Measurements from ENCODE around the gene GDNF.

The GDNF gene

DNA sequence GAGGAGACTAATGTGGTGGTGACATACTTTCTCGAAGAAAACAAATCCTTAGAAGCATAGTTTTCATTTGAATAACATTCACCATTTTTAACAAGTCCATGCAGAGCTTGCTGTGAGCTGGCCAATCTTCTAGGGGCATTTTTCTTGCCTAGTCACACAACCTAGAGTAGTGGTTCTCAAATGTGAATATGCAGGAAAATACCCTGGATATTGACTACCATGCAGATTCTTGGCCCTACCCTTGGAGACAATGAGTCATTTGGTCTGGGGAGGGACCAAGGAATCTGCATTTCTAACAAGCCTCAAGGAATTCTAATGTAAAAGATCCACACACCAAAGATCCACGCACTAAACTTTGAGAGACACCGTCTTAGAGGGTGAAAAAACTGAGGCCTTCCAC, 23.5 kb downstream of the GDNF start:
- no peaks in the 10 kb centered on the region for H3K4me1 ChIP-seq
- DNase-seq, result no peak
- no peak overlapping the region for H3K27ac ChIP-seq
- H3K9me3 ChIP-seq, result no peaks in the 10 kb centered on the region
- intact Hi-C loops (cut with DNase I; ENCODE audit: low total_unique reads), result no loop called here
- peaks cover 0 to 7% of the 10 kb centered on the region in 2 donors for H3K27me3 ChIP-seq
- no peaks in the 10 kb centered on the region for H3K36me3 ChIP-seq
- TF ChIP-seq, protein P1, sequence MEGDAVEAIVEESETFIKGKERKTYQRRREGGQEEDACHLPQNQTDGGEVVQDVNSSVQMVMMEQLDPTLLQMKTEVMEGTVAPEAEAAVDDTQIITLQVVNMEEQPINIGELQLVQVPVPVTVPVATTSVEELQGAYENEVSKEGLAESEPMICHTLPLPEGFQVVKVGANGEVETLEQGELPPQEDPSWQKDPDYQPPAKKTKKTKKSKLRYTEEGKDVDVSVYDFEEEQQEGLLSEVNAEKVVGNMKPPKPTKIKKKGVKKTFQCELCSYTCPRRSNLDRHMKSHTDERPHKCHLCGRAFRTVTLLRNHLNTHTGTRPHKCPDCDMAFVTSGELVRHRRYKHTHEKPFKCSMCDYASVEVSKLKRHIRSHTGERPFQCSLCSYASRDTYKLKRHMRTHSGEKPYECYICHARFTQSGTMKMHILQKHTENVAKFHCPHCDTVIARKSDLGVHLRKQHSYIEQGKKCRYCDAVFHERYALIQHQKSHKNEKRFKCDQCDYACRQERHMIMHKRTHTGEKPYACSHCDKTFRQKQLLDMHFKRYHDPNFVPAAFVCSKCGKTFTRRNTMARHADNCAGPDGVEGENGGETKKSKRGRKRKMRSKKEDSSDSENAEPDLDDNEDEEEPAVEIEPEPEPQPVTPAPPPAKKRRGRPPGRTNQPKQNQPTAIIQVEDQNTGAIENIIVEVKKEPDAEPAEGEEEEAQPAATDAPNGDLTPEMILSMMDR (IDR thresholded peaks at IDR 0.05), result no peak
- H3K4me3 ChIP-seq, result no peak overlapping the region

GRCh38 chr5:37815913-37816312, 23.9 kb downstream of the GDNF start:
- Histone ChIP-seq H3K27me3 (peaks cover 0 to 11% of the 10 kb centered on the region in 2 donors), H3K27ac (no peak overlapping the region), H3K36me3 (no peaks in the 10 kb centered on the region), H3K9me3 (no peaks in the 10 kb centered on the region), H3K4me3 (no peak overlapping the region), H3K4me1 (no peaks in the 10 kb centered on the region)
- DNase-seq, result no peak
- intact Hi-C loops (cut with DNase I; ENCODE audit: low total_unique reads), result no loop called here
- TF ChIP-seq, protein P1 (IDR thresholded peaks at IDR 0.05), result no peak

DNA sequence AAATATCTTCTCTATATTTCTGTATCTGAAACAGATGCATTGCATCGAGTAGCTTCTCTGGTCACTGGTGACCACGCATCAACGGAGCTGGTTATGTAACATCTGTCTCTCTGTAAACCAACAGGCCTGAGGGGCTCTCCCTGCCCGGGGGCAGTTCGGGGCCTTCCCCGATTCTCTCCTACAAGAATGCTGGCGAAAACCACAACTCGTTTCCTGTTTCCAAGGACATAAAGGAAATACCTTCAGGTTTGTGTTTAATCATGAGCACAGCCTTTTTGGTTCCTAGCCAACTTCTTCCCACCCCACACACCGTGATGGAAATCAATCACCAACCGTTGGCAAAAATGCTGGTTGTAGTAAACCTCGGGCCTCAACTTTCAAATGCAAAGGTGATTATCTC, 25.1 kb downstream of the GDNF start:
- intact Hi-C loops (cut with DNase I; ENCODE audit: low total_unique reads), result no loop called here
- H3K36me3 ChIP-seq, result no peaks in the 10 kb centered on the region
- TF ChIP-seq, protein P1 (IDR thresholded peaks at IDR 0.05), result no peak
- no peaks in the 10 kb centered on the region for H3K9me3 ChIP-seq
- DNase-seq, result no peak
- no peak overlapping the region for H3K4me3 ChIP-seq
- H3K4me1 ChIP-seq, result no peaks in the 10 kb centered on the region
- H3K27ac ChIP-seq, result no peak overlapping the region
- peaks cover 0 to 14% of the 10 kb centered on the region in 2 donors for H3K27me3 ChIP-seq

GRCh38 chr5:37812365-37812764, 27.5 kb downstream of the GDNF start:
- Histone ChIP-seq H3K36me3 (no peaks in the 10 kb centered on the region), H3K9me3 (no peaks in the 10 kb centered on the region), H3K4me1 (no peaks in the 10 kb centered on the region), H3K4me3 (no peak overlapping the region), H3K27me3 (peaks cover 0 to 14% of the 10 kb centered on the region in 2 donors), H3K27ac (no peak overlapping the region)
- intact Hi-C loops (cut with DNase I; ENCODE audit: low total_unique reads), result no loop called here
- TF ChIP-seq, protein P1 (IDR thresholded peaks at IDR 0.05), result no peak
- no peak for DNase-seq

DNA sequence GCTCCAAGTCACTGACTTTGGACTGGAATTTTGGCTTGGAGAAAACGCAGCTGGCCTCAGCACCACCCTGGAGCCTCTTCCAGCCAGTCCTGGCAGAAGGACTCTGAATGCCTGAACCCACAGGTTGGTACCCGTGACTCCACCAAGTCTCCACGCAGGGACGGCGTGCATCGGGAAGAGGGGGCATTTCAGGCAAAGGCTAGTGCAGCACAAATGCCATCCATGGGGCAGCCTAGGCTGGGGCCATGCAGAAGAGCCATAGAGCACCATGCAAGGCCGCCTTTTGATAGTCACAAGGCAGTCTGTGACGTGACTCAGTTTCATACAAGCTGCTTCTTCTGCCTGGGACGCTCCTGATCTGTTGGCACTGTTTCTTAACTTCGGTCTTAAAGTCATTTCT, 28.0 kb downstream of the GDNF start:
- Histone ChIP-seq H3K27me3 (peaks cover 0 to 14% of the 10 kb centered on the region in 2 donors), H3K36me3 (no peaks in the 10 kb centered on the region), H3K27ac (no peak overlapping the region), H3K9me3 (no peaks in the 10 kb centered on the region), H3K4me3 (no peak overlapping the region), H3K4me1 (no peaks in the 10 kb centered on the region)
- TF ChIP-seq, protein P1 (IDR thresholded peaks at IDR 0.05), result no peak
- intact Hi-C loops (cut with DNase I; ENCODE audit: low total_unique reads), result no loop called here
- DNase-seq, result no peak

GRCh38 chr5:37810311-37810710, 29.5 kb downstream of the GDNF start:
- Histone ChIP-seq H3K4me3 (no peak overlapping the region), H3K4me1 (no peaks in the 10 kb centered on the region), H3K9me3 (no peaks in the 10 kb centered on the region), H3K36me3 (no peaks in the 10 kb centered on the region), H3K27me3 (peaks cover 0 to 14% of the 10 kb centered on the region in 2 donors), H3K27ac (no peak overlapping the region)
- intact Hi-C loops (cut with DNase I; ENCODE audit: low total_unique reads), result no loop called here
- TF ChIP-seq, protein P1 (IDR thresholded peaks at IDR 0.05), result no peak
- no peak for DNase-seq

All from tibial artery (tissue), 4 donors.